DOHH2 (cell line): ENCODE measurements around the gene NCOR2.

Experiments
- H3F3A ChIP-seq: fragments of 200-600 bp; sonication (generic), shearing (Covaris generic); 2 replicates; pipeline ENCODE4 v1.6.0; 2016; ENCODE audit warnings: antibody characterized with exemption, mild to moderate bottlenecking; ENCODE audit not compliant: control insufficient read depth, insufficient read depth
- H3K27ac ChIP-seq: fragments of 200-600 bp; sonication (generic); 2 replicates; pipeline ENCODE4 v1.5.1; 2014; ENCODE audit warnings: low read depth, mild to moderate bottlenecking, low read length, moderate library complexity
- H3K27me3 ChIP-seq: fragments of 200-600 bp; sonication (generic); 2 replicates; pipeline ENCODE4 v1.6.1; 2014; ENCODE audit warnings: mild to moderate bottlenecking, low read length, mixed read lengths; ENCODE audit not compliant: control insufficient read depth
- H3K36me3 ChIP-seq: fragments of 200-600 bp; sonication (generic); 2 replicates; pipeline ENCODE4 v1.6.1; 2014; ENCODE audit warnings: mild to moderate bottlenecking, low read length, moderate library complexity, mixed read lengths; ENCODE audit not compliant: control insufficient read depth
- H3K4me1 ChIP-seq: fragments of 200-600 bp; sonication (generic); 2 replicates; pipeline ENCODE4 v1.6.1; 2014; ENCODE audit warnings: mild to moderate bottlenecking, low read length, mixed read lengths; ENCODE audit not compliant: control insufficient read depth
- H3K4me2 ChIP-seq: fragments of 200-600 bp; sonication (generic); 2 replicates; pipeline ENCODE4 v1.6.0; 2014; ENCODE audit warnings: mild to moderate bottlenecking, low read length, moderate library complexity
- H3K4me3 ChIP-seq: fragments of 200-600 bp; sonication (generic); 2 replicates; pipeline ENCODE4 v1.5.1; 2014; ENCODE audit warnings: mild to moderate bottlenecking, low read length, mixed read lengths
- H3K79me2 ChIP-seq: fragments of 200-600 bp; sonication (generic); 2 replicates; pipeline ENCODE4 v1.6.1; 2014; ENCODE audit warnings: mild to moderate bottlenecking, low read length, mixed read lengths; ENCODE audit not compliant: control insufficient read depth
- H3K9me2 ChIP-seq: fragments of 200-600 bp; sonication (generic); replicated peaks from 2 replicates; pipeline ENCODE4 v1.6.1; 2014; ENCODE audit warnings: mild to moderate bottlenecking, low read length, mixed read lengths; ENCODE audit not compliant: control insufficient read depth
- H3K9me3 ChIP-seq: fragments of 200-600 bp; sonication (generic); 2 replicates; pipeline ENCODE4 v1.6.1; 2014; ENCODE audit warnings: antibody characterized with exemption, low read length, mixed read lengths; ENCODE audit not compliant: control insufficient read depth, insufficient read depth
- H4K20me1 ChIP-seq: fragments of 200-600 bp; sonication (generic); 2 replicates; pipeline ENCODE4 v1.6.0; 2014; ENCODE audit warnings: low read depth, mild to moderate bottlenecking, antibody characterized with exemption, low read length, moderate library complexity; ENCODE audit not compliant: control insufficient read depth, insufficient read depth
- CTCF ChIP-seq: fragments of 200-600 bp; sonication (generic); IDR thresholded peaks from one replicate; pipeline ENCODE4 v1.5.1; 2014; ENCODE audit warnings: antibody characterized with exemption, mild to moderate bottlenecking, low read depth, low read length; ENCODE audit not compliant: poor library complexity, severe bottlenecking
- EZH2phosphoT487 ChIP-seq: fragments of 200-600 bp; sonication (generic); IDR thresholded peaks from 2 replicates; pipeline ENCODE4 v1.6.1; 2017; ENCODE audit warnings: borderline replicate concordance, mild to moderate bottlenecking, antibody characterized with exemption, low read length, moderate library complexity, mixed read lengths

Gene NCOR2

GRCh38 chr12:124582108-124582424 lies 14.7 kb upstream of the NCOR2 start:
- H3F3A ChIP-seq: no peaks in the 10 kb centered on the region
- H3K27ac ChIP-seq: no peak overlapping the region
- no peaks in the 10 kb centered on the region for H3K36me3 ChIP-seq
- H3K4me1 ChIP-seq: no peaks in the 10 kb centered on the region
- H3K27me3 ChIP-seq: peaks cover 18% of the 10 kb centered on the region
- no peaks in the 10 kb centered on the region for H3K9me2 ChIP-seq
- no peaks in the 10 kb centered on the region for H3K79me2 ChIP-seq
- no peak overlapping the region for H3K4me3 ChIP-seq
- no peaks in the 10 kb centered on the region for H3K9me3 ChIP-seq
- TF ChIP-seq CTCF (no peak), EZH2phosphoT487 (no peak)
- no peak overlapping the region for H3K4me2 ChIP-seq
- peaks cover 8% of the 10 kb centered on the region; the same call in 1 of the 2 replicates for H4K20me1 ChIP-seq

DNA sequence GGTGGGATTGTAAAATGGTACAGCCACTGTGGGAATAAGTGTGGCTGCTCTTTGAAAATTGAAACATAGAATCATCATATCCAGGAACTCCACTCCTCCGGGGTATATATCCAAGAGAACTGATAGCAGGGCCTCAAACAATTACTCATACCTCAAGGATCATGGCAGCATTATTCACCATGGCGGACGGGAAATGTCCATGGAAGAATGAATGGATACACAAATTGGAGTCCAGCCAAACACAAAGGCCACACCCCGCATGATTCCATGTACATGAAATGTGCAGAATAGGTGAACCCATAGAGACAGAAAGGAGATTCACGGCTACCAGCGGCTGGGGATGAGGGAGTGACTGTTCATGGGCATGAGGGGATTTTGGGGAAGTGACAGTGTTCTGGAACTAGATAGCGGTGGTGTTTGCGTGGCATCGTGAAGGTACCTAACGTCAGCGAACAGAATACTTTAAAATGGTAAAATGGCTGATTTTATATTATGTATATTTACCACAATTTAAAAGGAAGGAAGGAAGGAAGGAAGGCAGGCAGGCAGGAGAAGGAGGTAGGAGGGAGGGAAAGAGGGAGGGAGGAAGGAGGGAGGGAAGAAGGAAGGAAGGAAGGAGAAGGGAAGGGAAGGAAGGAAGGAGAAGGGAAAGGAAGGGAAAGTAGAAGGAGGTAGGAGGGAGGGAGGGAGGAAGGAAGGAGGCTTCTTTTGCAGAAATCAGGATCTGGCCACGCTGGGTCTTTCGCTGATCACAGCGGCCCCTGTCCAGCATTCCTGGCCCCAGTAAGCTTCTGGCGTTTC lies 14.1 kb upstream of the NCOR2 start:
- H3F3A ChIP-seq: no peaks in the 10 kb centered on the region
- no peaks in the 10 kb centered on the region for H3K9me2 ChIP-seq
- H3K27ac ChIP-seq: no peak overlapping the region
- H3K27me3 ChIP-seq: peaks cover 13% of the 10 kb centered on the region
- no peak overlapping the region for H3K4me3 ChIP-seq
- no peaks in the 10 kb centered on the region for H3K9me3 ChIP-seq
- H3K79me2 ChIP-seq: no peaks in the 10 kb centered on the region
- H3K4me1 ChIP-seq: no peaks in the 10 kb centered on the region
- TF ChIP-seq CTCF (no peak), EZH2phosphoT487 (no peak)
- no peak overlapping the region for H3K4me2 ChIP-seq
- H4K20me1 ChIP-seq: peaks cover 8% of the 10 kb centered on the region; the same call in 1 of the 2 replicates
- no peaks in the 10 kb centered on the region for H3K36me3 ChIP-seq

DNA sequence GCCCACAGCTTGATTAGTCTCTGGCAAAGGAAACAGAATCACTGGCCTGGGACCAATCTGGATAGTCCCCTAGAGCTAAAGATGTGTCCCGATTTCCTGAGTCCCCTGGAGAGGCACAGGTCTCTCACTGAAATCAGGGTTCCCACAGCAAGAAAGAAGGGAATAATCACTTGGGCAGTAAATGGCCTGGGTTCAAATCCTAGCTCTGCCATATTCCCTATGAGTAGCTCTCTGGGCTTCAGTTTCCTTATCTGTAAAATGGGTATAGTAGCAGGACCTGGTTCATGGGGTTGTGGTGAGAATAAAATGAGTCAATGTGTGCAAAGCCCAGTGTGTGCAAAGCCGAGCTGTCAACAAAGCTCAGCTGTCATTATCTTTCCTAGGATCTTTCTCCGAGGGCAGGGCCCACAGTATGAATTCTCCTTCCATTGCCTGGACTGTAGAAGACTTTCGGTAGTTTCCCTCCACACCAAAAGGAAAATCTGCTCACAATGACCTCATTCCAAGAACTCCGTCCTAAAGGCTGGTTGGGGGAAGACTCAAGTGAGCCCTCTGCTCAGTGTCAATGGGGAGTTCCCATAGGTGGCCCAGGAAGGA lies 12.6 kb upstream of the NCOR2 start:
- Histone ChIP-seq H3K9me2 (no peaks in the 10 kb centered on the region), H3K27me3 (peaks cover 10% of the 10 kb centered on the region), H3K4me1 (no peaks in the 10 kb centered on the region), H3K27ac (no peak overlapping the region), H4K20me1 (peaks cover 8% of the 10 kb centered on the region; the same call in 1 of the 2 replicates), H3F3A (no peaks in the 10 kb centered on the region), H3K4me3 (no peak overlapping the region), H3K4me2 (no peak overlapping the region), H3K36me3 (no peaks in the 10 kb centered on the region), H3K79me2 (no peaks in the 10 kb centered on the region), H3K9me3 (no peaks in the 10 kb centered on the region)
- TF ChIP-seq CTCF (no peak), EZH2phosphoT487 (no peak)
